HG02981 (cell line): ENCODE data around the gene SLC13A4.
"Not testable (repeated sequence)": the region's sequence is repeated elsewhere in the genome, so short reads cannot be mapped to it uniquely, and the experiment has no call there.

ENCODE experiments used
- ATAC-seq: cut with Tn5 transposase; IDR thresholded peaks from one replicate; pipeline ENCODE4 v1.9.1; 2021; ENCODE audit warnings: mild to moderate bottlenecking, moderate library complexity; ENCODE audit not compliant: unreplicated experiment

SLC13A4 gene

GRCh38 chr7:135728136-135728669 is at the start of gene SLC13A4:
Gene SLC13A4 (minus strand): TSS chr7:135728186. CDS start chr7:135727496, 690 bp downstream.
- no peak for ATAC-seq

GRCh38 chr7:135775915-135776314 is 47.9 kb upstream of the SLC13A4 start:
- ATAC-seq: not testable (repeated sequence)

- no peak for ATAC-seq
Observed at GRCh38 chr7:135775230-135775629, 47.2 kb upstream of the SLC13A4 start.

- no peak for ATAC-seq
Observed at GRCh38 chr7:135774284-135774683, 46.3 kb upstream of the SLC13A4 start.

- no peak for ATAC-seq
Observed at GRCh38 chr7:135773464-135773863, 45.5 kb upstream of the SLC13A4 start.

GRCh38 chr7:135772639-135773222 is 44.7 kb upstream of the SLC13A4 start:
- ATAC-seq: no peak

- ATAC-seq: no peak
Observed at GRCh38 chr7:135771961-135772638, 44.1 kb upstream of the SLC13A4 start.

- ATAC-seq: no peak
Observed at GRCh38 chr7:135771051-135771450, 43.1 kb upstream of the SLC13A4 start.

- no peak for ATAC-seq
Observed at GRCh38 chr7:135770139-135770710, 42.2 kb upstream of the SLC13A4 start.

GRCh38 chr7:135769005-135769802 is 41.2 kb upstream of the SLC13A4 start:
- no peak for ATAC-seq

GRCh38 chr7:135768467-135768866 is 40.5 kb upstream of the SLC13A4 start:
- ATAC-seq: no peak

GRCh38 chr7:135768064-135768463 is 40.1 kb upstream of the SLC13A4 start:
- ATAC-seq: no peak

GRCh38 chr7:135763261-135763660 is 35.3 kb upstream of the SLC13A4 start:
- ATAC-seq: no peak

GRCh38 chr7:135761751-135762488 is 33.9 kb upstream of the SLC13A4 start:
- no peak for ATAC-seq

- no peak for ATAC-seq
Observed at GRCh38 chr7:135759532-135759931, 31.5 kb upstream of the SLC13A4 start.

- no peak for ATAC-seq
Observed at GRCh38 chr7:135758531-135758932, 30.5 kb upstream of the SLC13A4 start.

- no peak for ATAC-seq
Observed at GRCh38 chr7:135757719-135758411, 29.9 kb upstream of the SLC13A4 start.

GRCh38 chr7:135756191-135756590 is 28.2 kb upstream of the SLC13A4 start:
- ATAC-seq: no peak

GRCh38 chr7:135755351-135755753 is 27.4 kb upstream of the SLC13A4 start:
- no peak for ATAC-seq
